Head of caudate nucleus (tissue), 42 donors: ENCODE results near the gene RDH13.
A peak's percentile ranks its signal among the peaks of the same experiment; 100 is the strongest.
"Not testable (repeated sequence)": the region's sequence is repeated elsewhere in the genome, so short reads cannot be mapped to it uniquely, and the experiment has no call there.

Experiments used
- DNase-seq, 42 donors: peaks; one replicate each; pipeline versions ENCODE4 v3.0.0 to v3.0.0-alpha.2; 2020 to 2021; ENCODE audit warnings: mixed read lengths in 7 of 42
- intact Hi-C: fragments of 100-400 bp; cut with DNase I; formaldehyde crosslinking; loops from one replicate; pipeline ENCODE4 v1.15.0; 2022

The RDH13 gene

GRCh38 chr19:55058781-55059610, 4.0 kb downstream of the RDH13 start:
- no peak for DNase-seq
- intact Hi-C loops = no loop called here

DNA sequence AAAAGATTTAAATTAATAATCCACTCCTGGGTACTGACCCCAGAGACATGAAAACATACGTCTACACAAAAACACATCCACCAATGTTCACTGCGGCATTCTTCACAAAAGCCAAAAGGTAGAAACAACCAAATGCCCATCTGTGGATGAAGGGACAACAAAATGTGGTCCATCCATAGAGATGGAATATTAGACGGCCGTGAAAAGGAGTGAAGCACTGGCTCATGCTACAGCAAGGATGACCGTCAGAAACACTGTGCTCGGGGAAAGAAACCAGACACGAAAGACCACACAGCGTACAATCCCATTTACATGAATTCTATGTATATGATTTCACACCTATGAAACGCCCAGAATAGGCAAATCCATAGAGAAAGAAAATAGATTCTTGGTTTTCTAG, 6.1 kb downstream of the RDH13 start:
- intact Hi-C loops = no loop called here
- no peak for DNase-seq

GRCh38 chr19:55053735-55054134, 9.2 kb downstream of the RDH13 start:
- intact Hi-C loops = no loop called here
- no peak for DNase-seq

- intact Hi-C loops = no loop called here
- no peak for DNase-seq
Observed at GRCh38 chr19:55050749-55051532, 12.0 kb downstream of the RDH13 start.

- intact Hi-C loops = no loop called here
Observed at GRCh38 chr19:55048446-55048845, 14.5 kb downstream of the RDH13 start.

DNA sequence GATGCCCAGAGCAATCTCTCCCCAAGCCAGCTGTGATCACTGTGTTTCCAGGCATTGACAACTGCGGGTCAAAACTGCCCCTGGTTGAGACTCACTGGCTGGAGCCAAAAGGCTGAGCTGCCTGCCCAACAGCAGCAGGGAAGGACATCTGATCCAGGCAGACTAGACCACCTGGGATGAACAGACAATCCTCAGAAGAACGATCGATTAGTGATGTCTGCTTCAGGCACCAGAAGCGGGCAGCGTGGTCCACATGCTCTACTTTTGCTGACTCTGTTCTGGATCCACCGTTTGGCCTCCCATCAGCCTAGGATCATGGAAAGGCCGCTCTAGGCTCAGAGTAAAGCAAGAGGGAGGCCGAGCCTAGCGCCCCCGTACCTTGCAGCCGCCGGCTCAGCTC, 15.0 kb downstream of the RDH13 start:
- intact Hi-C loops = no loop called here
- no peak for DNase-seq

More at GRCh38 chr19:55048446-55048845, 14.5 kb downstream of the RDH13 start:
- DNase-seq = no peak

GRCh38 chr19:55046975-55047622, 15.8 kb downstream of the RDH13 start:
- DNase-seq = no peak
- intact Hi-C loops = no loop called here

GRCh38 chr19:55044771-55045716, 17.9 kb downstream of the RDH13 start:
- DNase-seq = peak in 1 of 42 donors; percentile 22
- intact Hi-C loops = no loop called here

- DNase-seq = peak in 1 of 42 donors; percentile 27
- intact Hi-C loops = no loop called here
Observed at GRCh38 chr19:55044286-55044685, 18.7 kb downstream of the RDH13 start.

DNA sequence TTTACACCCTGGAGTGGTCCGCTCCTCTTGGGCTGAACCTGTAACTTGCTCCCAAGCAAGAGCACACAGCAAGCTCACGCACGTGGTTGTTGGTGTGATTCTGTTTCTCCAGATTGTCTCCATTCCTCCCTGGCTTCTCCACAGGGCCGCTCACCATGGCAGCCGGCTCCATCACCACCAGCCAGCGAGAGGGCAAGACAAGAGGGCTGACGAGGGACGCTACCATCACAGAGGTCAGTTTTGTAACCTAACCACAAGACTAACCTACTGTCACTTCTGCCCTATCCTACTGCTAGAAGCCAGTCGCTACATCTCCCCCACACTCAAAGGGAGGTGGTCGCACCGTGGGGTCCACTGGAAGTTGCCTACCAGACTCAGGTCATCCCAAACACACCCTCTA, 20.3 kb downstream of the RDH13 start:
- intact Hi-C loops = no loop called here
- DNase-seq = no peak

DNA sequence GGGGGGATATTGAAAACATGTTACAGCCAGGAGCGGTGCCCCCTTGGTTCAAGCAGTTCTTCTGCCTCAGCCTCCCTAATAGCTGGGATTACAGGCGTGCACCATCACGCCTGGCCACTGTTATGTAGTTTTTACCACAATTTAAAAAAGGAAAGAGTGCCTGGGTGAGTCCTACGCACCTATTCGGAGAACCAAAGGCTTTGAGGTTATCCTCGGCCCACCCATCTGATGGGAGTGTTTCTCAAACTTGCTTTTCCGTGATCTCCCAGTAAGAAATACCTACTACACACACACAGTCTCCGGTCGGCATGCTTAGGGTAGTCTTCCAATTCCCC, 20.6 kb downstream of the RDH13 start:
- intact Hi-C loops = no loop called here
- no peak for DNase-seq

DNA sequence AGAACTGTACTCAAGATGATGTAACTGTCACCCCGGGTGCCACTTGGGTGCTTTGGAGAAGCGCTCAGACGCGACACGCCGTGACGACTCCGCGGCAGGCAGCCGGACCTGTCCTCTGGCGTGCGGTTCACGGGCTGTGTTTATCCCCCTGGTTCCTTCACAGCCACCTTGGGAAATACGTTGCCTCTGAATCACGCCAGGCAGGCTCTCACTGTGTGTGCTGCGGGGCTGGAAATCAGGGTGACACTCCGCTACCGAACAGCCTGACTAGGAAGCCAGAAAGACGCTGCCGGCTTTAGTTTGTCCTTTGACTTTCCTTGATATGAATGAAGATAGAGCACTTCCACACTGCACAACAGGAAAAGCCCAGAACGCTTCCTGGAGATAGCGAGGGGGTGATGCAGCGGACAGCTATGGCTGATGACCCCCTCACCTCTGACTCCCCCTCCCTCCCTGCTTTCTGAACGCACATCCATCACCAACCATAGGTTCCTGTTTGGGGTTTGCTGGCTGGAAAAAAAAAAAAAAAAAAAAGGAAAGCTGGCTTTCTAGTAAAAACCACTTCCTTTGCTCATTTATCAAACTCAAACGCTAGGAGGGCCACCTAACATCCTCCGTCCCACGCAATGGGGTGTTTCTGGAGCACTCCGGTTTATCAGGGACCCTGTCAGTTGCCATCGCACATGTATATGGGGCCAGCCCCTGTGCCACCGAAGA, 21.2 kb downstream of the RDH13 start:
- peak in 1 of 42 donors; percentile 27 for DNase-seq
- intact Hi-C loops = no loop called here

DNA sequence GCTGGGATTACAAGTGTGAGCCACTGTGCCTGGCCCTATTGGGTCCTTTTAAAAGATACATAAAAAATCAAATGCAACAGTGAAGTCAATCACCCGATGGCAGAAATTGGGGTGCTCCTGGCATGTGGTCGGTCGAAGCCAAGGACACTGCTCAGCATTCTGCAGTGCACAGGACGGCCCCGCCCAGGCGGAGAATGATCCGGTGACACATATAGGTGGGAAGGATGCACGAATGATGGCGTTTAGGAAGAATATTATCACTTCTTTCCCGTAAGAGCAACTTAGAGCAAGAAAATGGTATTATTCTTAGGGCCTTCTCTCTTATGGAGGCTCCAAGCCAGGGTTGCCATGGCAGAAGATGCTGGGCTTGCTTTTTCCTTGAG, 21.7 kb downstream of the RDH13 start:
- peak in 1 of 42 donors; percentile 23 for DNase-seq
- intact Hi-C loops = no loop called here

GRCh38 chr19:55040654-55041053, 22.3 kb downstream of the RDH13 start:
- intact Hi-C loops, DNase-seq: not testable (repeated sequence)

- intact Hi-C loops, DNase-seq: not testable (repeated sequence)
Observed at GRCh38 chr19:55037603-55038002, 25.3 kb downstream of the RDH13 start.

DNA sequence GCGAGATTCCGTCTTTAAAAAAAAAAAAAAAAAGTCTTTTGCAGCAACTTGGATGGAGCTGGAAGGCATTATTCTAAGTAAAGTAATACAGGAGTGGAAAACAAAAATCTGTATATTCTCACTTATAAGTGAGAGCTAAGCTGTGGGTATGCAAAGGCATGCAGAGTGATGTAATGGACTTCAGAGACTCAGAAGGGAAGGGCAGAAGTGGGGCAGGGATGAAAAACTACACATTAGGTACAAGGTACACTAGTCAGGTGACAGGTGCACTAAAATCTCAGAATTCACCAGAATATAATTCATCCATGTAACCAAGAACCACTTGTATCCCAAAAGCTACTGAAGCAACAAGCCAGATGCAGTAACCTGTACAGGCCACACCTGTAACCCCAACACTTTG, 26.9 kb downstream of the RDH13 start:
- no peak for DNase-seq
- intact Hi-C loops = no loop called here

DNA sequence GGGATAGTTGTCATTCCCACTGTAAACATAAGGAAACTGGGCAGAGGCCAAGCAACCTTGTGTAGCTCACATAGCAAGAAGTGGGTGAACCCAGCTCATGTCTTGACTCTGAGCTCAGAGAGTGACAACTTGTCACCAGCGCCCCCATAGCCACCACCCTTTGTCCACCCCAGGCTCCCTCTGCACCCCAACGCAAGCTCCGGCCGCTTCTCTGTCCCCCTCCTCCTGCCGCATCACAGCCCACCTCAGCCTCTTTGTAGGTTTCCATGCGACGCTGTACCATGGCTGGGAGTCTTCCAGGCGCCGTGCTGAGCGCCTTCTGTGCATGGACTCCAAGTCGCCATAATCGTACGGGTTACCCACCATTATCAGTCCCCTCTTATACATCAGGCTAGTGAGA, 28.2 kb downstream of the RDH13 start:
- no peak for DNase-seq
- intact Hi-C loops = no loop called here

DNA sequence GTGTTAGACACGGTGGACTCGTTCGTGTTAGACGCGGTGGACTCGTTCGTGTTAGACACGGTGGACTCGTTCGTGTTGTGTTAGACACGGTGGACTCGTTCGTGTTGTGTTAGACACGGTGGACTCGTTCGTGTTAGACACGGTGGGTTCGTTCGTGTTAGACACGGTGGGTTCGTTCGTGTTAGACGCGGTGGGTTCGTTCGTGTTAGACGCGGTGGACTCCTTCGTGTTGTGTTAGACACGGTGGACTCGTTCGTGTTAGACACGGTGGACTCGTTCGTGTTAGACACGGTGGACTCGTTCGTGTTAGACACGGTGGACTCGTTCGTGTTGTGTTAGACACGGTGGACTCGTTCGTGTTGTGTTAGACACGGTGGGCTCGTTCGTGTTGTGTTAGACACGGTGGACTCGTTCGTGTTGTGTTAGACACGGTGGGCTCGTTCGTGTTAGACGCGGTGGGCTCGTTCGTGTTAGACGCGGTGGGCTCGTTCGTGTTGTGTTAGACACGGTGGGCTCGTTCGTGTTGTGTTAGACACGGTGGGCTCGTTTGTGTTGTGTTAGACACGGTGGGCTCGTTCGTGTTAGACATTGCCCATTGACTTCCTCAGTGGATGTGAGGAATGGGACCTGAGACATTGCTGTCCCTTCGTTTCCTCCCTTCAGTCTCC, 29.8 kb downstream of the RDH13 start:
- DNase-seq, intact Hi-C loops: not testable (repeated sequence)
